Measurements from ENCODE around the gene MSRB3.
A peak's percentile ranks its signal among the peaks of the same experiment; 100 is the strongest.

Gene MSRB3

DNA sequence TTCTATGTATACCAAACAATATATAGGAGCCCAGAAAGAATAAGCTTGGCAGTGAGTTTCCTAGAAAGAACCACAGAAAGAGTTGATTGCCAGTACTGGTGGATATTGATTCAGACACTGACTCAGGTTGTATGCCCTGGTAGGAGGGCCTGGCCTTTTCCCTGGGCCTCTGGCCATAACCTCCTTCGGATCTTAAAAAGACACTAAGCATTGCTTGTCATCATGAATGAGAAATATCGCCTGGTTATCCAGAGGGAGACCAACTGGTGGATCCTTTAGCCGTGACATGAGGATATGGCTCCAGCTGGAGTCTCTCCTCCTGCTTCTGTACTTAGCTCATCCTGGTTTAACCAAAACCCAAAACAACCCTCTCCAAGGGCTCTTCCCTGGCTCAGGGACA, 231.5 kb downstream of the MSRB3 start:
- TF ChIP-seq SIN3A (IDR thresholded peaks at IDR 0.05; ENCODE audit: borderline replicate concordance, insufficient read depth, low read length) (no peak), FOXP2 (optimal IDR thresholded peaks at IDR 0.05; ENCODE audit: borderline replicate concordance, extremely low read depth, extremely low read length, insufficient read depth) (no peak), TAF1 (IDR thresholded peaks at IDR 0.05; ENCODE audit: borderline replicate concordance, insufficient read depth, low read length) (no peak), POLR2AphosphoS5 (IDR thresholded peaks at IDR 0.05; ENCODE audit: low read depth, low read length) (no peak)
- TF ChIP-seq, protein P1, sequence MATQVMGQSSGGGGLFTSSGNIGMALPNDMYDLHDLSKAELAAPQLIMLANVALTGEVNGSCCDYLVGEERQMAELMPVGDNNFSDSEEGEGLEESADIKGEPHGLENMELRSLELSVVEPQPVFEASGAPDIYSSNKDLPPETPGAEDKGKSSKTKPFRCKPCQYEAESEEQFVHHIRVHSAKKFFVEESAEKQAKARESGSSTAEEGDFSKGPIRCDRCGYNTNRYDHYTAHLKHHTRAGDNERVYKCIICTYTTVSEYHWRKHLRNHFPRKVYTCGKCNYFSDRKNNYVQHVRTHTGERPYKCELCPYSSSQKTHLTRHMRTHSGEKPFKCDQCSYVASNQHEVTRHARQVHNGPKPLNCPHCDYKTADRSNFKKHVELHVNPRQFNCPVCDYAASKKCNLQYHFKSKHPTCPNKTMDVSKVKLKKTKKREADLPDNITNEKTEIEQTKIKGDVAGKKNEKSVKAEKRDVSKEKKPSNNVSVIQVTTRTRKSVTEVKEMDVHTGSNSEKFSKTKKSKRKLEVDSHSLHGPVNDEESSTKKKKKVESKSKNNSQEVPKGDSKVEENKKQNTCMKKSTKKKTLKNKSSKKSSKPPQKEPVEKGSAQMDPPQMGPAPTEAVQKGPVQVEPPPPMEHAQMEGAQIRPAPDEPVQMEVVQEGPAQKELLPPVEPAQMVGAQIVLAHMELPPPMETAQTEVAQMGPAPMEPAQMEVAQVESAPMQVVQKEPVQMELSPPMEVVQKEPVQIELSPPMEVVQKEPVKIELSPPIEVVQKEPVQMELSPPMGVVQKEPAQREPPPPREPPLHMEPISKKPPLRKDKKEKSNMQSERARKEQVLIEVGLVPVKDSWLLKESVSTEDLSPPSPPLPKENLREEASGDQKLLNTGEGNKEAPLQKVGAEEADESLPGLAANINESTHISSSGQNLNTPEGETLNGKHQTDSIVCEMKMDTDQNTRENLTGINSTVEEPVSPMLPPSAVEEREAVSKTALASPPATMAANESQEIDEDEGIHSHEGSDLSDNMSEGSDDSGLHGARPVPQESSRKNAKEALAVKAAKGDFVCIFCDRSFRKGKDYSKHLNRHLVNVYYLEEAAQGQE (IDR thresholded peaks at IDR 0.05; ENCODE audit: insufficient read depth in 1 of 2, low read depth in 2 of 2, low read length in 2 of 2), result no peak

DNA sequence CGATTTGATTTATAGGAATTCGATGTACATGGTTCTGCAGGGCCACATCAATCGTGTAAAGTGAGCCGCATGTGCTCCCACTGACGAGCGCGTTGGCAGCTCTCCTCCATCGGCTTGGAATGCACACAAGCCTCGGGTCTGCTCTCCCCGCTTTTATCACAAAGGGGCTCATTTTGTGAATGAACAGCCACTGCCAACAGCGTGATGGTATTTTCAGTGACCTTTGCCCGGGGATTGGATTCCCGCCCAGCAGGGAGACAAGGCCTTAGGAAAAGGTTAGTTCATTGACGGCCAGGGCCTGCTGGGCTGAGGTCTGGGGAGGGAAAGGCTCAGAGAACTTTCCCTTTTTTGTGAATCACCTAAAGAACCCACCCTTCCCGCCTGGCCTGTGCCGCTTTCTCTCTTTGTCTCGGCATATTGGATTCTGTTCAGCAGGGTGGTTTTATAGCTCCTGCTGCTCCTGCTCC, 232.1 kb downstream of the MSRB3 start:
- no peak for TF ChIP-seq TAF1 (IDR thresholded peaks at IDR 0.05; ENCODE audit: borderline replicate concordance, insufficient read depth, low read length)
- TF ChIP-seq, protein P1 (IDR thresholded peaks at IDR 0.05; ENCODE audit: insufficient read depth in 1 of 2, low read depth in 2 of 2, low read length in 2 of 2), result peak in 1 of 2 experiments; percentile 63; a peak in 1 of 4 replicates
- TF ChIP-seq SIN3A (IDR thresholded peaks at IDR 0.05; ENCODE audit: borderline replicate concordance, insufficient read depth, low read length), result 0 out of 2 replicates have a peak, but pooled peaks have one; percentile 19
- no peak for TF ChIP-seq FOXP2 (optimal IDR thresholded peaks at IDR 0.05; ENCODE audit: borderline replicate concordance, extremely low read depth, extremely low read length, insufficient read depth)
- peak; percentile 78 for TF ChIP-seq POLR2AphosphoS5 (IDR thresholded peaks at IDR 0.05; ENCODE audit: low read depth, low read length)

DNA sequence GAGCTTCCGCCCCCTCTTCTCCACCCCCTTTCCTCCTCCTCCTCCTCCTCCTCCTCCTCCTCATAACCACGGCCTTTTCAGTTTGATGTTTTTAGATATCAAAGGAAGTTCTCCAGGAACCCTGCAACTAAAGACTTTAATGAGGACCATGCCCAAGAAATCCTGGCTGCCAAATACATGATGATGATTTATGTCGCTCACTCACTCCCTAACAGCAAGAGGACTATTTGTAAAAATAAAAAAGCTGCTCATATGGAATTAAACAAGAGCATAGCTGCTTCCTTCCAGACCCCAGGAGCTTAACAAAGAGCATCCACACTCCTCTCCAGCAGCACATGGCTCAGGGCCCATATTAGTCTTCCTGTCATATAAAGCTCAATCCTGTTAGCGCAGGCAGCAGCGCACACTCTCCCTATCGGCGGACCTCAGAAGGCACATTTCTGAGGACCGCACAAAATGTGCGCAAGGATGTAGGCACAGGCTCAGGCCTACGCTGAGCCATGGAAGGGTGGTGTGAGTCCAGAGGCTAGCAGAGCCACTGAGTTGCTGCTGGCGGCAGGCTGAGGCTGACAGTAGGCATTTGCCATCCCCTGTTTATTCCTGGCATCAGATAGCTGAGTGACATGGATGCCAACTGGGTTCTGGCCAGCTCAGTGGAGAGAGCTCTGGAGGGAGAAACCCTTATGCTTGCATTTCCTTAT, 232.8 kb downstream of the MSRB3 start:
- TF ChIP-seq, protein P1 (IDR thresholded peaks at IDR 0.05; ENCODE audit: insufficient read depth in 1 of 2, low read depth in 2 of 2, low read length in 2 of 2), result peak in 1 of 2 experiments; percentile 59; a peak in 1 of 4 replicates
- TF ChIP-seq TAF1 (IDR thresholded peaks at IDR 0.05; ENCODE audit: borderline replicate concordance, insufficient read depth, low read length) (no peak), POLR2AphosphoS5 (IDR thresholded peaks at IDR 0.05; ENCODE audit: low read depth, low read length) (no peak; the same call in 1 of the 2 replicates), FOXP2 (optimal IDR thresholded peaks at IDR 0.05; ENCODE audit: borderline replicate concordance, extremely low read depth, extremely low read length, insufficient read depth) (no peak), SIN3A (IDR thresholded peaks at IDR 0.05; ENCODE audit: borderline replicate concordance, insufficient read depth, low read length) (peak; percentile 75; the same call in 1 of the 2 replicates)

DNA sequence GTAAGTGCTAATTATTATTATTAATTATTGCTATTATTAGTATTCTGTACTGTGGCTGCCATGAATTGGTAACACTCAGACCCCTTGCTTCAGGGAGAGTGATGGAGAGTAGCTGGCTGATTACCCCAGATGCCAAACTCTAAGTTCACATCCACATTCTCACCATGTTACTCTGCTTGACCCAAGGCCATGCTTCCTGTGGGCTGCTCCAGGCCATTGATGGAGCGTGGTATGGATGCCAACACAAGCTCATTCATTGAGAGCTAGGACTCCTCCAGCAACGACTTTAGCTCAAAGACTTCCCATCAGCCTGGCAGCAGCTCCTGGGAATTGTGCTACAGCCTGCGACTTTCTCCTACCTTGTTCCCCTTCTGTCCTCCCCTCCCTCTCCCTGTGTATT, 233.4 kb downstream of the MSRB3 start:
- TF ChIP-seq, protein P1 (IDR thresholded peaks at IDR 0.05; ENCODE audit: insufficient read depth in 1 of 2, low read depth in 2 of 2, low read length in 2 of 2), result no peak
- no peak for TF ChIP-seq TAF1 (IDR thresholded peaks at IDR 0.05; ENCODE audit: borderline replicate concordance, insufficient read depth, low read length)
- TF ChIP-seq FOXP2 (optimal IDR thresholded peaks at IDR 0.05; ENCODE audit: borderline replicate concordance, extremely low read depth, extremely low read length, insufficient read depth), result no peak
- no peak for TF ChIP-seq SIN3A (IDR thresholded peaks at IDR 0.05; ENCODE audit: borderline replicate concordance, insufficient read depth, low read length)
- no peak for TF ChIP-seq POLR2AphosphoS5 (IDR thresholded peaks at IDR 0.05; ENCODE audit: low read depth, low read length)
